ENCODE measurements around the gene DEFB127.

GRCh38 chr20:137668-138490, 19.4 kb upstream of the DEFB127 start:
- TF ChIP-seq, protein P1, sequence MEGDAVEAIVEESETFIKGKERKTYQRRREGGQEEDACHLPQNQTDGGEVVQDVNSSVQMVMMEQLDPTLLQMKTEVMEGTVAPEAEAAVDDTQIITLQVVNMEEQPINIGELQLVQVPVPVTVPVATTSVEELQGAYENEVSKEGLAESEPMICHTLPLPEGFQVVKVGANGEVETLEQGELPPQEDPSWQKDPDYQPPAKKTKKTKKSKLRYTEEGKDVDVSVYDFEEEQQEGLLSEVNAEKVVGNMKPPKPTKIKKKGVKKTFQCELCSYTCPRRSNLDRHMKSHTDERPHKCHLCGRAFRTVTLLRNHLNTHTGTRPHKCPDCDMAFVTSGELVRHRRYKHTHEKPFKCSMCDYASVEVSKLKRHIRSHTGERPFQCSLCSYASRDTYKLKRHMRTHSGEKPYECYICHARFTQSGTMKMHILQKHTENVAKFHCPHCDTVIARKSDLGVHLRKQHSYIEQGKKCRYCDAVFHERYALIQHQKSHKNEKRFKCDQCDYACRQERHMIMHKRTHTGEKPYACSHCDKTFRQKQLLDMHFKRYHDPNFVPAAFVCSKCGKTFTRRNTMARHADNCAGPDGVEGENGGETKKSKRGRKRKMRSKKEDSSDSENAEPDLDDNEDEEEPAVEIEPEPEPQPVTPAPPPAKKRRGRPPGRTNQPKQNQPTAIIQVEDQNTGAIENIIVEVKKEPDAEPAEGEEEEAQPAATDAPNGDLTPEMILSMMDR (IDR thresholded peaks at IDR 0.05; ENCODE audit: low read depth, low read length): peak; percentile 70
- TF ChIP-seq EZH2phosphoT487 (IDR thresholded peaks at IDR 0.05; ENCODE audit: low read depth): no peak
